ENCODE results near the gene TRMO.

Gene TRMO

GRCh38 chr9:97938081-97938644, 15.9 kb upstream of the TRMO start, which contains the start of gene HEMGN:
Gene HEMGN, minus strand, starts transcription at chr9:97938172. Its CDS starts 36 bp downstream, at chr9:97938136.
- DNase-seq (ENCODE audit: low read depth): no peak

- DNase-seq (ENCODE audit: low read depth): no peak
These were observed 14.7 kb upstream of the TRMO start for GRCh38 chr9:97936998-97937397.

- no peak for DNase-seq (ENCODE audit: low read depth)
These were observed 13.0 kb upstream of the TRMO start for GRCh38 chr9:97935276-97935675.

GRCh38 chr9:97934321-97935115, 12.2 kb upstream of the TRMO start:
- DNase-seq (ENCODE audit: low read depth): no peak

GRCh38 chr9:97933297-97933998, 11.1 kb upstream of the TRMO start:
- DNase-seq (ENCODE audit: low read depth): no peak

GRCh38 chr9:97930972-97931371, 8.7 kb upstream of the TRMO start:
- no peak for DNase-seq (ENCODE audit: low read depth)

GRCh38 chr9:97928986-97929604, 6.8 kb upstream of the TRMO start:
- no peak for DNase-seq (ENCODE audit: low read depth)

- DNase-seq (ENCODE audit: low read depth): no peak
These were observed 3.4 kb upstream of the TRMO start for GRCh38 chr9:97925497-97926334.

GRCh38 chr9:97924386-97924785, 2.1 kb upstream of the TRMO start:
- no peak for DNase-seq (ENCODE audit: low read depth)

- peak; percentile 54 for DNase-seq (ENCODE audit: low read depth)
These were observed 1.3 kb upstream of the TRMO start for GRCh38 chr9:97923529-97924108.

- no peak for DNase-seq (ENCODE audit: low read depth)
These were observed 3.0 kb downstream of the TRMO start for GRCh38 chr9:97919217-97919813.

- DNase-seq (ENCODE audit: low read depth): no peak
These were observed 3.7 kb downstream of the TRMO start for GRCh38 chr9:97918611-97919010.

- DNase-seq (ENCODE audit: low read depth): no peak
These were observed 10.3 kb downstream of the TRMO start for GRCh38 chr9:97911970-97912369.

GRCh38 chr9:97911528-97911927, 10.8 kb downstream of the TRMO start:
- no peak for DNase-seq (ENCODE audit: low read depth)

GRCh38 chr9:97910357-97910756, 11.9 kb downstream of the TRMO start:
- DNase-seq (ENCODE audit: low read depth): no peak

- DNase-seq (ENCODE audit: low read depth): no peak
These were observed 13.6 kb downstream of the TRMO start for GRCh38 chr9:97908705-97909104.

GRCh38 chr9:97907632-97908031, 14.7 kb downstream of the TRMO start:
- no peak for DNase-seq (ENCODE audit: low read depth)

- no peak for DNase-seq (ENCODE audit: low read depth)
These were observed 15.3 kb downstream of the TRMO start for GRCh38 chr9:97907046-97907445.

GRCh38 chr9:97906236-97906831, 16.0 kb downstream of the TRMO start:
- DNase-seq (ENCODE audit: low read depth): no peak

GRCh38 chr9:97905228-97905627, 17.1 kb downstream of the TRMO start:
- no peak for DNase-seq (ENCODE audit: low read depth)

- no peak for DNase-seq (ENCODE audit: low read depth)
These were observed 17.6 kb downstream of the TRMO start for GRCh38 chr9:97904725-97905124.

All from fibroblast of the conjunctiva (primary cell).